ENCODE measurements around the gene SLX4IP. TPM values are rescaled to one million over a fixed set of nuclear protein-coding genes. Genes with fewer than 3 reads are reported as not detected.

The SLX4IP gene
- total and polyA plus RNA-seq, 2 of the 13 experiments (the other 11 are each of a cell fraction or from before 2014, with no cell fraction given), result 3.6 to 7.3 TPM

- TF ChIP-seq ZNF17 (CRISPR knock-in tag; IDR thresholded peaks at IDR 0.05), result no peak
- no peak for TF ChIP-seq ZKSCAN1 (IDR thresholded peaks at IDR 0.05; ENCODE audit: low read length)
- 0 out of 2 replicates have a peak, but pooled peaks have one; percentile 57 for TF ChIP-seq ZNF432 (CRISPR knock-in tag; IDR thresholded peaks at IDR 0.05; ENCODE audit: borderline replicate concordance)
- TF ChIP-seq YEATS2 (CRISPR knock-in tag; IDR thresholded peaks at IDR 0.05; ENCODE audit: borderline replicate concordance), result no peak
- 0 out of 2 replicates have a peak, but pooled peaks have one; percentile 20 for TF ChIP-seq ZZZ3 (CRISPR knock-in tag; IDR thresholded peaks at IDR 0.05; ENCODE audit: borderline replicate concordance)
- TF ChIP-seq, protein P1, sequence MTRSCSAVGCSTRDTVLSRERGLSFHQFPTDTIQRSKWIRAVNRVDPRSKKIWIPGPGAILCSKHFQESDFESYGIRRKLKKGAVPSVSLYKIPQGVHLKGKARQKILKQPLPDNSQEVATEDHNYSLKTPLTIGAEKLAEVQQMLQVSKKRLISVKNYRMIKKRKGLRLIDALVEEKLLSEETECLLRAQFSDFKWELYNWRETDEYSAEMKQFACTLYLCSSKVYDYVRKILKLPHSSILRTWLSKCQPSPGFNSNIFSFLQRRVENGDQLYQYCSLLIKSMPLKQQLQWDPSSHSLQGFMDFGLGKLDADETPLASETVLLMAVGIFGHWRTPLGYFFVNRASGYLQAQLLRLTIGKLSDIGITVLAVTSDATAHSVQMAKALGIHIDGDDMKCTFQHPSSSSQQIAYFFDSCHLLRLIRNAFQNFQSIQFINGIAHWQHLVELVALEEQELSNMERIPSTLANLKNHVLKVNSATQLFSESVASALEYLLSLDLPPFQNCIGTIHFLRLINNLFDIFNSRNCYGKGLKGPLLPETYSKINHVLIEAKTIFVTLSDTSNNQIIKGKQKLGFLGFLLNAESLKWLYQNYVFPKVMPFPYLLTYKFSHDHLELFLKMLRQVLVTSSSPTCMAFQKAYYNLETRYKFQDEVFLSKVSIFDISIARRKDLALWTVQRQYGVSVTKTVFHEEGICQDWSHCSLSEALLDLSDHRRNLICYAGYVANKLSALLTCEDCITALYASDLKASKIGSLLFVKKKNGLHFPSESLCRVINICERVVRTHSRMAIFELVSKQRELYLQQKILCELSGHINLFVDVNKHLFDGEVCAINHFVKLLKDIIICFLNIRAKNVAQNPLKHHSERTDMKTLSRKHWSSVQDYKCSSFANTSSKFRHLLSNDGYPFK (CRISPR knock-in tag; IDR thresholded peaks at IDR 0.05; ENCODE audit: borderline replicate concordance), result no peak
- TF ChIP-seq MED8 (CRISPR knock-in tag; IDR thresholded peaks at IDR 0.05; ENCODE audit: insufficient replicate concordance), result peak; percentile 2
- peak; percentile 18 for TF ChIP-seq ZNF883 (CRISPR knock-in tag; IDR thresholded peaks at IDR 0.05; ENCODE audit: not compliant biosample characterization)
- peak; percentile 41; the same call in 1 of the 2 replicates for TF ChIP-seq CCDC6 (CRISPR knock-in tag; IDR thresholded peaks at IDR 0.05)
- TF ChIP-seq KMT2B (CRISPR knock-in tag; IDR thresholded peaks at IDR 0.05), result 0 out of 2 replicates have a peak, but pooled peaks have one; percentile 45
- no peak for TF ChIP-seq HNRNPLL (IDR thresholded peaks at IDR 0.05; ENCODE audit: low read depth, low read length, poor library complexity, severe bottlenecking)
- no peak for TF ChIP-seq ZNF460 (CRISPR knock-in tag; IDR thresholded peaks at IDR 0.05; ENCODE audit: borderline replicate concordance)
- TF ChIP-seq SAP130 (CRISPR knock-in tag; IDR thresholded peaks at IDR 0.05; ENCODE audit: low read depth), result no peak; the same call in 1 of the 2 replicates
- TF ChIP-seq MAFG (CRISPR knock-in tag; IDR thresholded peaks at IDR 0.05), result no peak
- TF ChIP-seq, protein P2, sequence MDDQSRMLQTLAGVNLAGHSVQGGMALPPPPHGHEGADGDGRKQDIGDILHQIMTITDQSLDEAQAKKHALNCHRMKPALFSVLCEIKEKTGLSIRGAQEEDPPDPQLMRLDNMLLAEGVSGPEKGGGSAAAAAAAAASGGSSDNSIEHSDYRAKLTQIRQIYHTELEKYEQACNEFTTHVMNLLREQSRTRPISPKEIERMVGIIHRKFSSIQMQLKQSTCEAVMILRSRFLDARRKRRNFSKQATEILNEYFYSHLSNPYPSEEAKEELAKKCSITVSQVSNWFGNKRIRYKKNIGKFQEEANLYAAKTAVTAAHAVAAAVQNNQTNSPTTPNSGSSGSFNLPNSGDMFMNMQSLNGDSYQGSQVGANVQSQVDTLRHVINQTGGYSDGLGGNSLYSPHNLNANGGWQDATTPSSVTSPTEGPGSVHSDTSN (CRISPR knock-in tag; IDR thresholded peaks at IDR 0.05; ENCODE audit: borderline replicate concordance), result peak; percentile 71; the same call in 1 of the 2 replicates
These were observed 237.6 kb downstream of the SLX4IP start (continued) for GRCh38 chr20:10672624-10673127.
